NCI-H1694 treated with DMSO at 0.1 percent for 48 hours (cell line): ENCODE measurements around the gene MARCHF4.
A peak's percentile ranks its signal among the peaks of the same experiment; 100 is the strongest.
"Not testable (repeated sequence)": the region's sequence is repeated elsewhere in the genome, so short reads cannot be mapped to it uniquely, and the experiment has no call there.

Experiments used
- DNase-seq: peaks from one replicate; lab custom pipeline; 2025; lab: John Stamatoyannopoulos, UW

MARCHF4 gene

DNA sequence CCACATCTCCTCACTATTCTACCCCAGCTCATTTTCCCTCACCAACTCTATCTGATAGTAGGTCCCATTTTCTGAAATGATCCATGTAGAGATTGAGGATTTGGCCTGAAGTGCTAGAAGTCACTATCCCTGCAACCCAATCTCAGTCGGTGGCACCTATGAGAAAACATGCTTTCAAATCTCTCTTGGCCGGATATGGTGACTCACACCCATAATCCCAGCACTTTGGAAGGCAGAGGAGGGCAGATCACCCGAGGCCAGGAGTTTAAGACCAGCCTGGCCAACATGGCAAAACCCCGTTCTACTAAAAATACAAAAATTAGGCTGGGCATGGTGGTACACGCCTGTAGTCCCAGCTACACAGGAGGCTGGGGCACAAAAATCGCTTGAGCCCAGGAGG is 19.1 kb upstream of the MARCHF4 start:
- no peak for DNase-seq

DNA sequence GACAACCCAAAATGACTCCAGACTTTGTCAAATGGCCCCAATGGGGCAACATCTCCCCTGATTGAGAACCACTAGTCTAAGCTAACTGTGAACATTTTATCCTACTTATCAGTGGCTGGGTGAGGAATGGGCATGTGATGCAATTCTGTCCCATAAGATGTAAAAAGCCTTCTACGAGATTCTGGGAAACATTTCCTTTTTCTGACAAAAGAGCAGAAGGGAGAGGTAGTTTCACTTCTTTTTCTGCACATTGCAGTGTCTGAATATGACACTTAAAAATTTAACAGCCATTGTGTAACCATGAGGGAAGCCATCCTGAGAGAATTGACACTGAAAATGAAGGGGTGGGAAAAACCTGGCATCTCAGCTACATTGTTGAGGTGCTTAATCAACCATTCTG is 17.3 kb upstream of the MARCHF4 start:
- no peak for DNase-seq

DNA sequence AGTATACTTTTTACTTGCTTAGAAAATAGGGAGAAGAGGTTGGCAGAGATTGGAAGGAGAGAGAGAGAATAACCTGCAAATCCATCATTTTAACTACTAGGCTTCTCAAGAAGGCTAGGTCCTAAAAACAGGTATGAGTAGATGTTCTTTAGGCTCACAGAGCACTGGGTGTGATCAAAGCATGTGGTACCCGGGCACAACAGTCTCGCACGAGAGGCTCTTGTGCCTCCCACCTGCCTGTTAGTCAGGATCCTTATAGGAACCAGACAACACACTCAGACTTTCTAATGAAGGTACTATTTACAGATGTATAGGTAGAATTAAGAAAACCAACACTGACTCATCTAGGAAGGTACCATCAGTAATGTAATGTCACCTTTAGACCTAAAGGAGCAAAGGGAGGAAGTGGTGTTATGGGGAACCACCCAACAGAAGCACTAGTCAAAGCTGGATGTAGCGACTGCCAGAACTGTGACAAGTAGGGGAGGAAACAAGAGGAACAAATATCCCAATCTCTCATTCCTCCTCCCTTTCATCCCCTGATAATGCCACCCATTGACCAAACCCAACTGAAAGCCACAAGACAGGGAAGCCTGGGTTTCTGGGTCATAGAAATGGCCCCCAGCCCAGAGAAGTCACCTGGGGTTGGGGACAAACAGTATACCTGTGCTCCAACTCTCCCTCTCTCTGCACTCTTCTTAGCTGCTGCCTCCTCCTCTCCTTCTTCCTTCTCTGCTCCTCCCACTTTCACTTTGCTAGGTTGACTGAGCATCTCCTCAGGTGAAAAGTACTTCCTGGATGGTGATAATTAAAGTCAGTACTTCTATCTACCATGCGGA is 16.0 kb upstream of the MARCHF4 start:
- no peak for DNase-seq

DNA sequence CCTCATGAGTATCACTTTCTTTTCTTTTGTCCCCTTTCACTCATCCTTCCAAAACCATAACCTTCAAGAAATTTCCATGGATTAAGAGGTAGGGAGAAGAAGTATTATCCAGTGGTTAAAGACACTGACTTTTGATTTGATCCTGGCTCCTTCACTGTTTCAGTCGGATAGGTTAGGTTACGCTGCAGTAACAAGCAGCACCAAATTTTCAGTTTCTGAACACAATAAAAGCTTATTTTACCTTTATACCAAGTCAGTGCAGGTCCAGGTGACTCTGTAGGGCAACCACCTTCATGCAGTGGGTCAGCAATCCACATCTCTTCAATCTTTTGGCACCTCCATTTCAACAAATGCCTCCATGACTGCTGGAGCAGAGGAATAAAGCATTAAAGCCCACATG is 15.0 kb upstream of the MARCHF4 start:
- DNase-seq, result no peak

DNA sequence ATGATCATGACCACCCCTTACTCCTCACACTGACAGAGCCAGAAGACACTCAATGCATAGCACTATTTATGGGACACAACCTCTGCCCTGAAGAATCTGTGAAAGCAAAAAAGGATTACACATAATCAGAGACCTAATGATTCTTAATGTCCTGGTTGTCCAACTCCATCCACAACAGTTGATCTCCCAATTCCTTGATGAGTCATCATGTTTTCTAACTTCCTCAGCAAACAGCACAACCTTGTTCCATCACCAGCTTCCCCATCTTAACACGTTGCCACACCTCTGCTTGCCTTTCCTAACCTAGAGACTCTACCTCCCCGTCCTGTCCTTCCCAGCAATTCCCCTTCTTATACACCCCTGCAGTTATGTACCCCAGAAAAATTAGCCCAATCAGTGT is 13.2 kb upstream of the MARCHF4 start:
- no peak for DNase-seq

DNA sequence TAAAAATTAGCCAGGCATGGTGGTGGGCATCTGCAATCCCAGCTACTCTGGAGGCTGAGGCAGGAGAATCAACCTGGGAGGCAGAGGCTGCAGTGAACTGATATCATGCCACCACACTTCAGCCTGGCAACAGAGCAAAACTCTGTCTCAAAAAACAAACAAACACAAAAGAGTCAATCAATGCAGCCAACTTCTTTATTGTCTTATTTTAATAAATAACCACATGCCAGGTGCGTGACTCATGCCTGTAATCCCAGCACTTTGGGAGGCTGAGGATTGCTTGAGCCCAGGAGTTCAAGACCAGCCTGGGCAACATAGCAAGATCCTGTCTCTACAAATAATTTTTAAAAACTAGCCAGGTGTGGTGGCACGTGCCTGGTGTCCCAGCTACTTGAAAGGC is 12.1 kb upstream of the MARCHF4 start:
- DNase-seq, result not testable (repeated sequence)

DNA sequence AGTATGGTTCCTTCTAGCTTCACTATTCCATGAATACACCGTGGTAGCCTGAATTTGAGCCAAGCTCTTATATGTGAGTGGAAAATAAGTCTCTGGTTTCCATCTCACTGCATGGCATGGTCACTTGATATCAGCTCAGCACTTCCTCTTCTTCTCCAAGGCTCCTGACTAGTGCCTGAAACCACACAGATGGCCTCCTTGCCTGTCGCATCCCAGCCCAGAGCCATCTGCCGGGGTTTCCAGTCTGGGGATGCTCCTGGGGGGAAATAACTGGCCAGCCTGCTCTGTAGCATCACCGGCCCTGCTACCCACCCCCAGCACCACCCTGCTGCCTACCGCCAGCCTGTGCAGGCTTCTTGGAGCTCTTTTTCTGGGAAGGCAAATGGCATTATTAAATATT is 7.7 kb upstream of the MARCHF4 start:
- peak; percentile 46 for DNase-seq

DNA sequence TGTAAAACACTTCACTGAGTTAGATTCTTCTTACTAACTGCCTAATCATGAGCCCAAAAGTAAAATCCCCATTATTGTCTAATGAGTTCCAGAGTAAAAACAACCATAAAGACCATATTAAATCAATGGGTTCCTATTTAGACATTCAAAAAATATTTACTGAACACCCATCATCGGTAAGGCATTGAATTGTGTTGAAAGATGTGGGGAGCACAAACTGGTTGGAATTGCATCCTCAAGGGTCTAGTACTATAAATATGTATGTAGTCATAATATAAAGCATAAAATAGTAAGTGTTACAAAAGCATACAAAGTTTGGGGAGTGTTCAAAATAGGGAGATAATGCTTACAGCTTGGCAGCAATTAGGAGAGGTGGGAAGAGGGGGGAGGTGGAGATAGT is 3.0 kb upstream of the MARCHF4 start:
- no peak for DNase-seq

DNA sequence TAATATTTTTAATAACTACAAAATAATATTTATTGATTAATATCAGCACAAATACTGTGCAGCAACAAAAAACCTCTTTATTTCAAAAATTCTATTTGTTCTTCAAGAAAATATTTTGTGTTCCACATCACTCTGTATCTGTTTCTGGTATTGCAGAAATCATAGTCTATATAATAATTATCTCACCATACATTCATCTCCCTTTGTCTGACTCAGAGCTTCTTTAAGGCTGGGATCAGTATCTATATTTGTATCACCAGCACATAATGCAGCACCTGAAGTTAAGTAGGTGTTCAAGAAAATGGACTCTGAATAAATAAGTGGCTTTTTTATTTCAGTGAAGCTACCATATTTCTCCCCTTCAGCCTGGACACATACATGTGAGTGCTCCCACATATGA is 1.6 kb upstream of the MARCHF4 start:
- DNase-seq, result no peak

DNA sequence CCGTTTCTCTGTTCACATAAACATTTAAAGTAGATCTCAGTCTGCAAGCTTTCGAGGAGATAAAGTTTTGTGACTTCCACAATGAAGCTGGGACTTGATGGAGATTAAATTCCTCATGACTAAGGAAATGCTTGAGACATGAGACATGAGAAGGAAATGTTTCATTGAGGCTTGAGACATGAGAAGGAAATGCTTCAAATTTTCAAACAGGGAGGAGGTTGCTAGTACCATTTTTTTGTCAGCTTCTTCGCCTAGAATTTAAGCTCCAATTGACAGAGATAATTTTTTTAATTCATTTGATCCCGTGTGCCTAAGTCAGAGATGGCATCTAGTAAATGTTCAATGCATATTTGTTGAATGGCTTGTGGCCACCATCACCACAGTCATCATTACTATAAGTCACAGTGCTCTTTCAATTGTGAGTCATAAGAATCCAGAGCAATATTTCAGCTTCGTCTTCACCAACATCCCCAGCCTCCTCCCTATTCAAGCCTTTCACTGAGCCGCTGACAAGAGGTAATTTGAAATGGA is 543 bp upstream of the MARCHF4 start:
- DNase-seq, result no peak

DNA sequence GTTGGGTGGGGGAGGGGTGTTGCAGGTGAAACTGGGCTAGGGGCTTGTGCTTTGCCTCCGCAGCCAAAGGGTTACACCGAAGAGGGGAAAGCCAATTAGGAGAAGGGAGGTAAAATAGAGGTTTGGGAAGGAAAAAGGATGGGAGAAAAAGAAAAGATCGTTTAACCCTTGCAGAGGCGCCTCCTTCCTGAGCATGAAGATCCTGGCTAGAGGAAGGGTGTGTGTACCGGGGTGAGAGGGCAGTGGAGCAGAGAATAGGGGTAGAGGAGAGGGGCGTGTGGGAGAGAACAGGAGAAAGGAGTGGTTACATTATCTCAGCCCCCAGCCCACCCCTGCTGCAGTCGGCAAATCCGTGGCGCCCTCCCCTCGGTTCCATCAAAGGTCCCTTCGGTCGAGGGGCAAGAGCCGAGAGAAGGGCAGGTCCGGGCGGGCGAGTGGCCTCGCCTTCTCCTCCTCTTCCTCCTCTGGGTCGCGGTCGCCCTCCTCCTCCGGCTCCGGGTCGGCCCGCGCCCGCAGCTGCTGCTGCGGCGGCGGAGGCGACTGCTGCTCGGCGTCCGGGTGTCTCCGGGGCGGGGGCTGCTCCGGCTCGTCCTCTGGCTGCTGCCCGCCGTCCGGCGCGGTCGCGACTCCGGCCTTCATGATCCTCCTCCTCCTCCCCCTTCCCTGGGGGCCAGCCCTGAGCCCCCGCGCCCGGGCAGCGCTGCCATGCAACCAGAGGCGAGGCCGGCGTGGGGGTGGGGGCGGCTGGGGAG is 1.1 kb downstream of the MARCHF4 start:
- no peak for DNase-seq

DNA sequence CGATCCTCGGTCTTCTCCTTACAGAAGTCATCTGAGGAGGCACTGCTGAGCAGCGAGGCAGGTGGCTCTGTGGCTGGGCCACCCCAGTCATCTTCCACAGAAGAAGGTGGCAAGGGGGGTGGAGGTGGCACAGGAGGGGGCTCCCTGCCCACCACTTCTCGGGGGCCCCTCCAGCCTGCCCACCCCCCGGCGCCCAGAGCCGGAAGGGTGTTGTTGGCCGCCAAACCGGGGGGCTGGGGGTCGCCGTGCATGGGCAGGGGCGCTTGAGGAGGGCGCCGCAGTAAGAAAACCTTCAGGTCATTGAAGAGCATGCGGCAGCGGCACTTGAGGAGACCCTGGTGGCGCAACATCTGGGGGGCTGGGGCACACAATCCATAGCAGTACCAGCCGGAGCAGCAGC is 2.5 kb downstream of the MARCHF4 start:
- DNase-seq, result no peak

DNA sequence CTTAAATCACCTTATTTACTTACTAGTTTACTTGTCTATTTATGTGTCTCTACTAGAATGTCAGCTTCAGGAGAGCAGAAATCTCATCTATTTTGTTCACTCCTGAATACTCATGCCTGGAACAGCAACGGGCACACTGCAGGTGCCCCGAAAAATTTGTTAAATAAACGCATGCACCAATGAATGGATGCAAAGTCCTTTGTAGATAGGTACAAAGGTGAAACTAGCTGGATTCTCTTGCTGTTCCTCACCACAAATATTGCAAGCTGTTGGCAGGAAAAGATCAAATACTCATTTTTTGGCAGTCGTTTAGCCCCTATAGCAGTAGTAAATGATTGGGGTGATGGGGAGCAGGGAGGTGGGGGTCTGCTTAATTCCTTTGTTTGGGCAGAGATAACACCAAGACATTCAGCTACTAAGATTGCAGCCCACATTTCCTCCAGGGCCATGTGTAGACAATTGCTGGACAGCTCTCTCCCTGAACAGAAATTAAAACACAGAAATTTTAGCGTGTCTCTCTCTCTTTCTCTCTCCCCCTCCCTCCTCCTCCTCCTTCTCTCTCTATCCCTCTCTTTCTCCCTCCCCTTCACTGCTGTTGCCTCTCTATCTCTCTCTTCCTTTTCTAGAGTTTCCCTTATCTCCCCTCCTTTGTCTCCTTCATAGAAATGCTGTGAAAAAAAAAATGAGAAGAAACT is 5.4 kb downstream of the MARCHF4 start:
- DNase-seq, result no peak

DNA sequence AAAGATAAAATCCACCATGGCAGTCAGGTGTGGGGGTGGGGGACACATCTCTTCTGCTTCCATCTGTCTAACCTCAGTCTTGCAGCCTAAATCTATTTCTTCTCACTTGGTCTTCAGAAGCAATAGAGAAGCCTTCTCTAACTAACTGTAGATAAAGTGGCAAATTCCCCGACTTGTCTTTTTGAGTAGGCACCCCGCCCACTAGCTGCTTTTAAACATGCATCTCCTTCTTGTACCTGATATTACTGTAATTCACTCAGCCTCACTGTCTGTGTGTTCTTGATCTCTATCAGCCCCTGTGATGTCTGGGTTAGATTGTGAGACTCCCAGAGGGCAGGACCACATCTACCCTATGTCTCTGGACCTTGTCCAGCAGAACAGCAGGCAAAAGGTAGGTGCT is 6.8 kb downstream of the MARCHF4 start:
- DNase-seq, result no peak

DNA sequence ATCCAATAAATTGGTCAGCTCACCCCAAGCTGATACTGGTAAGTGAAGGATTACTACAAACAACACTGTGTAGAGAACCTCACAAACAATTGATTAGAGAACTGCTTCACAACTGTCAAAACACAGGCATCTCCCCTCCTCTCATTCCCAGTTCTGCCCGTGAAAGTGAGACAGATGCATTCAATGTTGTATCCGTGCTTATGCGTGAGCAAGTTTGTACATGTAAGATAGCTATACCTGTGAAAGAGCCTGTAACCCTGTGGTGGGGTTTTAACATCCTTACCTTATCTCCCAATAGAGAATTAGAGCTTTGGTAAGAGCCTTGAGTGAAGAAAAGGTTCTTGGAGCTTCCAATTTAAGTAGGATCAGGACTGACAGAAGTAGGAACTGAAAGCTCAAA is 9.1 kb downstream of the MARCHF4 start:
- no peak for DNase-seq

DNA sequence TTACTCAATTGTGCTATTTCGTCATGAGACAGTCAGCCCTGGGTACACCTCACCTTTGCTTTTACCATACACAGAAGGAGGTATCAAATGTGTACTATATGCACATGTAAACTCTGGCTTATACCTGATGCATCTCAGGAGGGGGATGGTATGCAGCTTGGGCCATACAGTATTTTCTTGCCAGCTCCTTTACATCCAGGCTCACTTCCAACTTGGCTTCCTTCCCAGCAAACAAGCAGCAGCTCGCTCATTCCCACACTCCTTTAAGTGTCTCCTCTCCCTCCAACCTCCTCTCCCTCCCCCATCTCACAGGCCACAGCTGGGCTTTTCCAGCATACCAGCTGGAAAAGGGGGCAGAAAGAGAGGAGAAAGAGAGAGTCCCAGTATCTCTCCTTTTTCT is 9.6 kb downstream of the MARCHF4 start:
- DNase-seq, result no peak

DNA sequence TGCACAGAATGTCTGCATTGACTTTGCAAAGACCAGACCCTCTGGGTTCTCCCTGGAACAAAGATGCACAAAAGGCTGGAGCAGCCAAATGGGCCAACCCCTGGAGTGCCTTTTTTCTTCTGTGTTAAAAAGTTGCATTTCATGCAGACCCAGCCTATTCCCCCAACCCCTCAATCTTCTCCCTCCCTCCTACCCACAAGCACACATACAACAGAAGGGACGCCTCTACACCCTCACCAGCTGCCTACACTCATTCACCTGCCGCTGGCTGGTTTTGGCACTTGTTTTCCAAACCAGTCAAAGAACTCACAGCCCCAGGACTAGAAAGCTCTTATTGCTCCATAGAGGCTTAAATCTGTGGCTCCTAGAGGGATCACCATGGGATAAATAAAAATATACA is 16.6 kb downstream of the MARCHF4 start:
- DNase-seq, result no peak

DNA sequence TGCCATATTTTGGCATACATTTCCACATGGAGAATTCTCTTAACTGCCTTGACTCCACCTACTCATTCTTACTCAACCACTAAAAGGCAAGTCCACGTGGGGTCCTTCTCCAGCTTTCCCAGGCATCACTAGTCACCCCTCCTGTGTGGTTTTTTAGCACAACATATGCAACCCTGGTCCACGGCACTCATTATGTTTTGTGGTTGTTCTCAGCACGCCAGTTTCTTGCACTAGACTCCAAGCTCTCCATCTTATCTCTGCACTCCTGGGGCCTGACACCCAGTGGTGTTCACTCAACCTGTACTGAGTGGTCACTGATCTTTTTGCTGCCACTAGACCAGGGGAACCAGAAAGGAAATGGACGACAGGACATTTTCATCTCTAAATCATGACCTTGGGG is 18.0 kb downstream of the MARCHF4 start:
- DNase-seq, result no peak

DNA sequence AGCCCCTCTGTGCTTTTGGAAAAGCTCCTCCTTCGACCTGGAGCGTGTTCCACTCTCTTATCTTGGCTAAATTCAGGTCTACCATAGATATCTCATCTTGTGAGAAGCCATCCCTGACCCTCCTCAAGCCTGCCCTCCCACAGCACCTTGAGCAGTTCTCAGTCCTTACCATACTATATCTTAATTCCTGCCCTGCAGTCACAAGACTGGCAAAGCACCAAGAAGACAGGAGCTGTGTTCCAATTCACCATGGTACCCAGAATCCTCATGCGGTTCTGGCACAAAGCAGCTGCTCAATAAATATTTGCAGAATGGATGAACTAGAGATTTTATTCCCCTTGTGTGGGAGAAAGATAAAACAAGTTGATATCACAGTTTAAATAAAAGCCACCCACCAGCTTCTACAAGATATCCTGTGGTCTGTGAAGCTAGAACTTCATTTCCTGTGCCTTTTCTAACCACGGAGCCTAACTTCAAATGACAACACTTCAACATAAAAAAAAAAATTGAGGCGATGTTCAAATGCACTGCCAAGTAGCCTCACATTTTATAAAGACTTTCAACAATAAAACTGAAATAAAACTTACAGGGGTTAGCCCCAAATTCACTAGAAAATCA is 19.5 kb downstream of the MARCHF4 start:
- no peak for DNase-seq

DNA sequence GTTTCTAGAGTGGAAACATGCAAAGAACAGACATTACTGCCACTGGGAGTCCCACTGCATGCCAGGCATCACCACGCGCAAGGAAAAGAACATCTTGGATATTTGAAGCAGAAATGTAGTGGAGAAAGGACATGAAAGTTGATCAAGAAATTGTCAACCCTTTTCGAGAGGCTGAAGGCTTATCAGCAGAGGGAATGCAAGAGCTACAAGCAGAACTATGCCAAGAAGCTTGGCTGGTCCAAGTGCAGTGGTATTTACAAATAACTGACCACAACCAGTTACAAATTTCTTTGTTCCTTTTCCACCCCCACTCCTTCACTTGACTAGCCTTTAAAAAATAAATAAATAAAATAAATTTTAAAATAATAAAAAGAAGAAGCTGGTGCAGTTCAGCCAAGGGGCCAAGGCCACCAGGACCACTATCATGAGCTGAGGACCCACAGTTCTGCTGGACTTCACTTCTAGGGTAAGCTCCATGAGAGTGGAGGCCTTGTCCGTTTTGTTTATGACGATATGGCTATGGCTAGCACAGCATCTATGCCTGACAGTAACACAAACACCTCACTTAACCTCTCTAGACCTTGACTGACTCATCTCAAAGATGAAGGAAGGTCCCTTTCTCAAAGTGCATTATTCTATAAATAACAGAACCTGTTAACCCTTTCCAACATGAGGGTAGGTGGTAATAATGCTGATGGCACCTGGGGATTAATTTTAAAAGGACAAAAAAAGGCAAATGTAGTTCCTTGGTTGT is 20.9 kb downstream of the MARCHF4 start:
- DNase-seq, result no peak

DNA sequence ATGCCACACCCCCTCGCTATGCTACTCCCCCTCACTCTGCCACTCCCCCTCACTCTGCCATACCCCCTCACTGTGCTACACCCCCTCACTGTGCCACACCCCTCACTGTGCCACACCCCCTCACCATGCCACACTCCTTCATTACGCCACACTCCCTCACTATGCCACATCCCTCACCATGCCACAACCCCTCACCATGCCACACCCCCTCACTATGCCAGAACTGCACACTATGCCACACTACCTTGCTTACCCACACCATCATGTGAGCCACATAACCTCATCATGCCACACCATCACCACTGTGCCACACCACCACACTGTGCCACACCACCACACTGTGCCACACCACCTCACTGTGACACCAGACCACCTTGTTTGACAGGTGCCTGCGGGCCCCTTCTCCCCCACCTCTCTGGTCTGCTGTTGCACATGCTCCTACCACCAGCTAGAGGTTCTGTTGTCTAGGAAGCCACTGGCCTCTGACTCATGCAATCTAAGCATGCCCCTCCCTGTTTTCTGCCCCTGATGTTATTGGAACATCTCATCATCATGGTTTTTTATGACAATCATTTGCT is 22.0 kb downstream of the MARCHF4 start:
- no peak for DNase-seq
